Measurements from ENCODE around the gene ARHGAP8.

- TF ChIP-seq CTCF (IDR thresholded peaks at IDR 0.05 in 8 of 11, conservative IDR thresholded peaks at IDR 0.05 in 3 of 11) = no peak
- no peak for TF ChIP-seq POLR2A (IDR thresholded peaks at IDR 0.05)
- TF ChIP-seq POLR2AphosphoS5 (IDR thresholded peaks at IDR 0.05) = no peak
Measured at GRCh38 chr22:44786610-44787009, 34.2 kb downstream of the ARHGAP8 start.
